Activated B cell treated with CpG ODN at 0.5 μM for 24 hours (primary cell): ENCODE data around the gene ANKRD42. TPM values are rescaled to one million over a fixed set of nuclear protein-coding genes. Genes with fewer than 3 reads are reported as not detected.

Source experiments
- ATAC-seq: fragments of 200-7000 bp; cut with Tn5 transposase; one replicate; pipeline ENCODE4 v1.10.0; 2021; ENCODE audit warnings: low read depth, mild to moderate bottlenecking, moderate library complexity
- CTCF ChIA-PET: fragments of 350-600 bp; sonication (Branson Sonifier 250); formaldehyde crosslinking; loops from one replicate; lab custom pipeline; 2021; ENCODE audit warnings: antibody characterized with exemption; lab: Charles Lee
- POLR2A ChIA-PET: fragments of 350-600 bp; sonication (Branson Sonifier 250); formaldehyde crosslinking; loops from one replicate; lab custom pipeline; 2021; ENCODE audit warnings: antibody characterized with exemption; lab: Charles Lee
- DNase-seq: peaks from one replicate; pipeline ENCODE4 v3.0.0; 2022
- H3K27ac Mint-ChIP-seq: one replicate; pipeline ENCODE4 v1.8.0; 2020; ENCODE audit warnings: mixed read lengths
- H3K27me3 Mint-ChIP-seq: one replicate; pipeline ENCODE4 v1.8.0; 2021; ENCODE audit warnings: mixed read lengths
- H3K36me3 Mint-ChIP-seq: one replicate; pipeline ENCODE4 v1.8.0; 2021; ENCODE audit warnings: low read depth, mixed read lengths
- H3K4me1 Mint-ChIP-seq: one replicate; pipeline ENCODE4 v1.8.0; 2021; ENCODE audit warnings: mixed read lengths
- H3K4me3 Mint-ChIP-seq: one replicate; pipeline ENCODE4 v1.8.0; 2020; ENCODE audit warnings: mild to moderate bottlenecking, mixed read lengths
- H3K9me3 Mint-ChIP-seq: one replicate; pipeline ENCODE4 v1.8.0; 2020; ENCODE audit warnings: mixed read lengths
- intact Hi-C: fragments of 100-400 bp; cut with micrococcal nuclease; formaldehyde crosslinking; loops from one replicate; pipeline ENCODE4 v1.15.1; 2024
- total RNA-seq: library from RNA; stranded (reverse); gene quantifications from 2 replicates; pipeline ENCODE4 v1.2.3, GENCODE V29; 2022
- TF ChIP-seq, protein P1 (sequence below): fragments of 200-600 bp; IDR thresholded peaks from one replicate; pipeline ENCODE4 v1.8.0; 2022; ENCODE audit warnings: antibody characterized with exemption, mild to moderate bottlenecking

Gene ANKRD42
- total RNA-seq, 1 donor from 2014 or later = 7.4 TPM

DNA sequence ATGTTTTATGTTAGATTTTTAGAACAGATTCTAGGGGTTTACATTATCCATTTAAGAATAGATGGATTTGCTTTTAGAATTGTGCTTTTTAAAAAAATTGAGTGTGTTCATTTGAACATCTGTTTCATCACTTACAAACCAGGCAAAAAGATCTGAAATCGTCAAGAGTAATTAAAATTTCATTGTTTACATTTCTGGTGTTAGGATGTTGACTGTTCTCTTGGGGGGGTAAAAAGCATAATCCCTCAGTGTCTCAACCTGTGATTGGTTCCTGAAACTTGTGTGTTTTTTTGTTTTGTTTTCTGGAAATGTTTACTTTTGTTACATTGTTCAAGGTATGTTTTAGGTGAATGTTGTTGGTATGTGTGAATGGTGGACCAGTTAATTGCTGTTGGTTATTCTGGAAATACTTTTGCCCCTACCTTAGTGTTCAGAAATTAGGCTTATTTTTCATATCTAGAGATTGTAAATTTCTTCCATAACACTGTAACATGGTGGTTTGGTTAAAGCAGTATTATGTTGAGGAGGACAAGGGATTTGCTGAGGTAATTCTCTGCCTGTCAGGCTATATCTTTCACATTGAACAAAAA lies 31.8 kb upstream of the ANKRD42 start:
- Mint-ChIP-seq H3K27ac (peak overlapping the region; percentile 61), H3K4me3 (peak overlapping the region; percentile 64), H3K4me1 (peaks cover 60% of the 10 kb centered on the region), H3K9me3 (no peaks in the 10 kb centered on the region), H3K27me3 (no peaks in the 10 kb centered on the region), H3K36me3 (peaks cover 76% of the 10 kb centered on the region)
- POLR2A ChIA-PET = interaction anchor here (1.0 to 6.4 kb wide), 5 partner anchors 12 to 124 kb away, joined by 3 to 119 read pairs (median 5); partner anchors contain the start of gene CCDC90B
- intact Hi-C loops = loop anchor here (1.0 kb wide), 1 partner anchor 10 kb away; no protein-coding TSS in a partner anchor
- DNase-seq = no peak
- CTCF ChIA-PET = no interaction called here
- ATAC-seq = no peak
- TF ChIP-seq, protein P1, sequence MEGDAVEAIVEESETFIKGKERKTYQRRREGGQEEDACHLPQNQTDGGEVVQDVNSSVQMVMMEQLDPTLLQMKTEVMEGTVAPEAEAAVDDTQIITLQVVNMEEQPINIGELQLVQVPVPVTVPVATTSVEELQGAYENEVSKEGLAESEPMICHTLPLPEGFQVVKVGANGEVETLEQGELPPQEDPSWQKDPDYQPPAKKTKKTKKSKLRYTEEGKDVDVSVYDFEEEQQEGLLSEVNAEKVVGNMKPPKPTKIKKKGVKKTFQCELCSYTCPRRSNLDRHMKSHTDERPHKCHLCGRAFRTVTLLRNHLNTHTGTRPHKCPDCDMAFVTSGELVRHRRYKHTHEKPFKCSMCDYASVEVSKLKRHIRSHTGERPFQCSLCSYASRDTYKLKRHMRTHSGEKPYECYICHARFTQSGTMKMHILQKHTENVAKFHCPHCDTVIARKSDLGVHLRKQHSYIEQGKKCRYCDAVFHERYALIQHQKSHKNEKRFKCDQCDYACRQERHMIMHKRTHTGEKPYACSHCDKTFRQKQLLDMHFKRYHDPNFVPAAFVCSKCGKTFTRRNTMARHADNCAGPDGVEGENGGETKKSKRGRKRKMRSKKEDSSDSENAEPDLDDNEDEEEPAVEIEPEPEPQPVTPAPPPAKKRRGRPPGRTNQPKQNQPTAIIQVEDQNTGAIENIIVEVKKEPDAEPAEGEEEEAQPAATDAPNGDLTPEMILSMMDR = no peak

GRCh38 chr11:83162377-83162776 lies 31.1 kb upstream of the ANKRD42 start:
- Mint-ChIP-seq H3K9me3 (no peaks in the 10 kb centered on the region), H3K4me3 (peak overlapping the region; percentile 64), H3K36me3 (peaks cover 74% of the 10 kb centered on the region), H3K27ac (peak overlapping the region; percentile 56), H3K4me1 (peaks cover 61% of the 10 kb centered on the region), H3K27me3 (no peaks in the 10 kb centered on the region)
- DNase-seq (no peak), ATAC-seq (peak; percentile 41)
- TF ChIP-seq, protein P1 = no peak
- intact Hi-C loops = loop anchor here (1.0 kb wide), 1 partner anchor 9 kb away; no protein-coding TSS in a partner anchor
- ChIA-PET POLR2A (interaction anchor here (0.6 to 1.5 kb wide), 4 partner anchors 12 to 266 kb away, joined by 3 to 15 read pairs (median 4); partner anchors contain the start of gene CCDC90B), CTCF (no interaction called here)

DNA sequence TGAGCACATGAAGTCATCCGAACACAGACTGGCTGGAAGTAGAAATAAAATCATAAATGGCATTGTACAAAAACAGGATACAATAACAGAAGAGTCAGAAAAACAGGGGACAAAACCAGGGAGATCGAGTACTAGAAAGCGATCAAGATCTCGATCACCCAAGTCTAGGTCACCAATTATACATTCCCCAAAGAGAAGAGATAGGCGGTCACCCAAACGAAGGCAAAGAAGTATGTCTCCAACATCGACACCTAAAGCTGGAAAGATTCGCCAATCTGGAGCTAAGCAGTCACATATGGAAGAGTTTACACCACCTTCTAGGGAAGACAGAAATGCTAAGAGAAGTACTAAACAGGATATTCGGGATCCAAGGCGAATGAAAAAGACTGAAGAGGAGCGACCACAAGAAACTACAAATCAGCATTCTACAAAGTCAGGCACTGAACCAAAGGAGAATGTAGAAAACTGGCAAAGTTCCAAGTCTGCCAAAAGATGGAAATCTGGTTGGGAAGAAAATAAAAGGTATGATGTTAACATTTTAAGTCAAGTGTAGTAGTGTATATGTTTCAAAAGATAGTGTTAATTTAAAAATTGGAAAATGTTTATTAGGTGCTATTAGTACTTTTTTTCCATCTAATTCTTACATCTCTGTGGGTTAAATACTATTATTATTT lies 27.2 kb upstream of the ANKRD42 start:
- TF ChIP-seq, protein P1 = no peak
- Mint-ChIP-seq H3K9me3 (no peaks in the 10 kb centered on the region), H3K4me3 (no peak overlapping the region), H3K27me3 (no peaks in the 10 kb centered on the region), H3K4me1 (peaks cover 69% of the 10 kb centered on the region), H3K36me3 (peaks cover 77% of the 10 kb centered on the region), H3K27ac (peak overlapping the region; percentile 60)
- ATAC-seq (no peak), DNase-seq (no peak)
- POLR2A ChIA-PET = interaction anchor here (0.5 kb wide), 1 partner anchor 265 kb away, joined by 3 read pairs; the partner anchor contains the start of gene DDIAS
- CTCF ChIA-PET = no interaction called here
- intact Hi-C loops = no loop called here

DNA sequence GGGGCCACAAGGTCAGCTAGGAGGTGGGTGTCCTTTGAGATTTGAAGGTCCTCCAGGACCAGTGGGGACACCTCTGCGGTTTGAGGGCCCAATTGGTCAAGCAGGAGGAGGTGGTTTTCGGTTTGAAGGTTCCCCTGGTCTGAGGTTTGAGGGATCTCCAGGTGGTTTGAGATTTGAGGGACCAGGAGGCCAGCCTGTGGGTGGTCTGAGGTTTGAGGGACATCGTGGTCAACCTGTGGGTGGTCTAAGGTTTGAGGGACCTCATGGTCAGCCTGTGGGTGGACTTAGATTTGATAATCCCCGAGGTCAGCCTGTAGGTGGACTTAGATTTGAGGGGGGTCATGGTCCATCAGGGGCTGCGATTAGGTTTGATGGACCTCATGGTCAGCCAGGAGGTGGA lies 24.8 kb upstream of the ANKRD42 start:
- H3K27ac Mint-ChIP-seq = no peak overlapping the region
- ChIA-PET CTCF (no interaction called here), POLR2A (interaction anchor here (2.1 kb wide), 1 partner anchor 12 kb away, joined by 10 read pairs; the partner anchor contains the start of gene PCF11)
- H3K27me3 Mint-ChIP-seq = no peaks in the 10 kb centered on the region
- intact Hi-C loops = loop anchor here (2.0 kb wide), 1 partner anchor 14 kb away; no protein-coding TSS in a partner anchor
- DNase-seq (no peak), ATAC-seq (no peak)
- TF ChIP-seq, protein P1 = no peak
- H3K36me3 Mint-ChIP-seq = peaks cover 85% of the 10 kb centered on the region
- H3K4me3 Mint-ChIP-seq = no peak overlapping the region
- peaks cover 72% of the 10 kb centered on the region for H3K4me1 Mint-ChIP-seq
- H3K9me3 Mint-ChIP-seq = no peaks in the 10 kb centered on the region

GRCh38 chr11:83170865-83171264 lies 22.6 kb upstream of the ANKRD42 start:
- Mint-ChIP-seq H3K4me3 (peak overlapping the region; percentile 52), H3K36me3 (peaks cover 85% of the 10 kb centered on the region), H3K4me1 (peaks cover 78% of the 10 kb centered on the region), H3K9me3 (no peaks in the 10 kb centered on the region), H3K27me3 (no peaks in the 10 kb centered on the region), H3K27ac (no peak overlapping the region)
- intact Hi-C loops = loop anchor here (1.0 kb wide), 1 partner anchor 9 kb away; no protein-coding TSS in a partner anchor
- POLR2A ChIA-PET = no interaction called here
- TF ChIP-seq, protein P1 = no peak
- DNase-seq = no peak
- CTCF ChIA-PET = no interaction called here
- no peak for ATAC-seq
